Kidney (tissue), 14 donors: ENCODE measurements around the gene PIP4K2C. TPM values are rescaled to one million over a fixed set of nuclear protein-coding genes. Genes with fewer than 3 reads are reported as not detected.

Experiments used
- DNase-seq, 5 donors: peaks; one replicate each; pipeline ENCODE4 v3.0.0-alpha.2; 2013 to 2020
- FAIRE-seq: peaks from 2 replicates; lab custom pipeline; 2012; peaks lifted over from hg19 to GRCh38; lab: Jason Lieb, UNC
- H3K27ac ChIP-seq, 2 donors: one replicate each; pipeline ENCODE4 v1.7.0; 2013; ENCODE audit warnings: low read depth in 2 of 2, low read length in 2 of 2, inconsistent platforms in 1 of 2
- H3K27me3 ChIP-seq: one replicate; pipeline ENCODE4 v1.7.1; 2013; ENCODE audit warnings: low read length, inconsistent platforms; ENCODE audit not compliant: control insufficient read depth, insufficient read depth
- H3K36me3 ChIP-seq, 3 donors: one replicate each; pipeline versions ENCODE4 v1.7.0 to v1.7.1; 2013; ENCODE audit warnings: low read length in 3 of 3, control low read depth in 1 of 3, inconsistent platforms in 1 of 3; ENCODE audit not compliant: insufficient read depth in 3 of 3, control insufficient read depth in 2 of 3
- H3K4me1 ChIP-seq, 3 donors: one replicate each; pipeline versions ENCODE4 v1.7.0 to v1.7.1; 2013; ENCODE audit warnings: low read length in 3 of 3, inconsistent platforms in 1 of 3, low read depth in 1 of 3; ENCODE audit not compliant: control insufficient read depth in 2 of 3, insufficient read depth in 2 of 3
- H3K4me3 ChIP-seq, 3 donors: one replicate each; pipeline versions ENCODE4 v1.7.0 to v1.8.1; 2013; ENCODE audit warnings: low read length in 3 of 3, control low read depth in 1 of 3, inconsistent platforms in 1 of 3
- H3K9ac ChIP-seq, 3 donors: one replicate each; pipeline versions ENCODE4 v1.7.0 to v1.7.1; 2013; ENCODE audit warnings: low read length in 3 of 3, control low read depth in 1 of 3, inconsistent platforms in 1 of 3
- H3K9me3 ChIP-seq, 3 donors: one replicate each; pipeline versions ENCODE4 v1.7.0 to v1.7.1; 2013; ENCODE audit warnings: low read length in 3 of 3, control low read depth in 1 of 3, inconsistent platforms in 1 of 3; ENCODE audit not compliant: control insufficient read depth in 2 of 3, insufficient read depth in 1 of 3
- CTCF ChIP-seq: IDR thresholded peaks from 3 replicates; pipeline ENCODE4 v1.5.1; 2012; ENCODE audit warnings: mild to moderate bottlenecking, moderate library complexity, borderline replicate concordance; ENCODE audit not compliant: insufficient read depth; ENCODE audit errors: extremely low read depth
- intact Hi-C: fragments of 100-400 bp; cut with DNase I; formaldehyde crosslinking; loops from one replicate; pipeline ENCODE4 v1.11.1; 2022
- polyA plus RNA-seq: library from polyadenylated mRNA; stranded (reverse); fragments of 350-450 nt; fragmentation: Illumina TruSeq; extraction: RNeasy Lipid Tissue Mini Kit (QIAGEN cat#74804); gene quantifications from one replicate; pipeline ENCODE4 v1.2.3, GENCODE V29; 2014; ENCODE audit warnings: low read depth, low replicate concordance; ENCODE audit not compliant: insufficient read depth
- total RNA-seq: library from RNA; stranded (reverse); fragmentation: NEBNext Ultra II Directional; extraction: Animal tissue kit (Norgen Biotek cat#: 25700); gene quantifications from one replicate; pipeline ENCODE4 v1.2.1, GENCODE V29; 2021
- donor health status: control.
- donor health status: control.
- donor health status: control.
- donor health status: control.
- donor health status: control.
- donor health status: DM: yes; HTN: yes; CAD: no.
- donor health status: Normal renal cell carcinoma (clear cell type).

PIP4K2C gene
- total and polyA plus RNA-seq, 2 donors from 2014 or later: 43.2 to 52.4 TPM

DNA sequence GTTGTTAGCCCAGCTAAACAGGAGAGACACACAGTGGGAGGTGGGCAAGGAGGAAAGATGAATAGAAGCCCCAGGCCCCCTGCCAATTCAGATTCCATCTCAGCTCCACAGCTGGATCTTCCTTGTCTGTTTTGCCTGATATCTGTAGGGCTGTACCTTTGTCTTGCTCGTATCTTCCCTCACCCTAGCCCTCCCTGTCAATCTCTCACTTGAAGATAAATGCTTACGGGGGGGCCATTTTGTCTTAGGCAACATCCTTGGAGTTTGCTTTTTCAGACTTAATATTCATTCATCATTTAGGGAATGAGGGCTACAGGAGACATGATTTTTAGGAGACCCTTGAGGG lies 38.7 kb upstream of the PIP4K2C start:
- DNase-seq: no peak
- peaks cover 0 to 5% (median 0%) of the 10 kb centered on the region in 3 donors for H3K4me1 ChIP-seq

GRCh38 chr12:57552835-57553313 lies 38.1 kb upstream of the PIP4K2C start:
- H3K27ac ChIP-seq: no peak overlapping the region
- no peak for TF ChIP-seq CTCF
- H3K4me1 ChIP-seq: peaks cover 0 to 5% (median 0%) of the 10 kb centered on the region in 3 donors
- FAIRE-seq (no peak), DNase-seq (peak in 3 of 5 donors; percentile 18 to 33 (median 26))
- intact Hi-C loops: no loop called here
- no peak overlapping the region for H3K9ac ChIP-seq
- H3K36me3 ChIP-seq: no peaks in the 10 kb centered on the region
- no peak overlapping the region for H3K4me3 ChIP-seq
- H3K27me3 ChIP-seq: peaks cover 16% of the 10 kb centered on the region
- H3K9me3 ChIP-seq: no peaks in the 10 kb centered on the region

More for the DNA sequence above, 38.7 kb upstream of the PIP4K2C start:
- Histone ChIP-seq H3K4me3 (no peak overlapping the region), H3K27me3 (peaks cover 17% of the 10 kb centered on the region), H3K36me3 (no peaks in the 10 kb centered on the region), H3K9me3 (no peaks in the 10 kb centered on the region), H3K9ac (no peak overlapping the region), H3K27ac (no peak overlapping the region)
- no peak for FAIRE-seq
- no peak for TF ChIP-seq CTCF
- intact Hi-C loops: no loop called here

DNA sequence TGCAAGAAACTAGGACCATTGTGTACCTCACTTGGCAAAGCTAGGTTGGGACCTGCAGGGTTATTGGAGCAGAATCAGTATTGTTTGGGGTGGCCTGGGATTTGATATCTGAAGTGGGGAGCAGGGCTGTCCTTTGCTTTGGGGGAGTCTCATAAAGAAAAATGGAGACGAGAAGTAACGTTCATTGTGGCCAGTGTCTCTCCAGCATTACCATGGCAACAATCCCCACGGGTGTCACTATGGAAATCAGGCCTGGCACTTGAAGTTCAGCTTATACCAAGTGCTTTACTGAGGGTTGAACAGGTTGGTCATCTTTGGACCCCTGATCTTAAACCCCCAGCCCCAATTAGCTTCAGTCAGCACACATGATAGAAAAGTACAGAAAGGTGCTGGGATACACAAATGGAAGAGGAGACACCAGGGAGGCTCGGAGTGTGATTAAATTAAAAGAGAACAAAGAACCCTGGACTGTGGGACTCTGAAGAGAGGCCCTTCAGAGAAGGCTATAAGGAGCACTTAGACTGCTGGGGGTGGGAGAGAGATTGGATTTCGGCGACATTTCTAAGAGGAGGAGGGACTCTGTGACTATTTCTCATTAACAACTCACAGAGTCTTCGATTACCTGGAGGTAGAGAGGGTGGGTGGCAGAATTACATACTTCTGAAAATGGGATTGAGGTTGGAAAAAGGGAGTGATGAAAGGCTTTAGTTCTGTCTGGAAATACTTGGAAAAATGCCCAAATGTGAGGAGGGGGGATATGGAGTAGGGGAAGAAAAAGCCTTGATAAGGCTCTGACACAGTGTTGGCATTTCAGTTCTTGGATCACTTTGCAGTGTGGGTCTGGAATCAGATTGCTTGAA lies 37.4 kb upstream of the PIP4K2C start:
- H3K4me3 ChIP-seq: no peak overlapping the region
- H3K4me1 ChIP-seq: peaks cover 0 to 5% (median 0%) of the 10 kb centered on the region in 3 donors
- H3K36me3 ChIP-seq: no peaks in the 10 kb centered on the region
- no peak for FAIRE-seq
- no peak for DNase-seq
- no peak overlapping the region for H3K27ac ChIP-seq
- no peak overlapping the region for H3K9ac ChIP-seq
- H3K27me3 ChIP-seq: peaks cover 11% of the 10 kb centered on the region
- no peak for TF ChIP-seq CTCF
- H3K9me3 ChIP-seq: no peaks in the 10 kb centered on the region
- intact Hi-C loops: no loop called here
